Left ventricle myocardium inferior (tissue), 1 donor: ENCODE measurements around the gene SYTL2. TPM values are rescaled to one million over a fixed set of nuclear protein-coding genes. Genes with fewer than 3 reads are reported as not detected.

Experiments used
- DNase-seq: peaks from one replicate; pipeline ENCODE4 v3.0.0-alpha.2; 2020
- H3K27ac ChIP-seq: fragments of 200-600 bp; replicated peaks from 2 replicates; pipeline ENCODE4 v1.8.0; 2021
- H3K27me3 ChIP-seq: fragments of 200-600 bp; 2 replicates; pipeline ENCODE4 v1.8.0; 2021; ENCODE audit warnings: low read depth
- H3K36me3 ChIP-seq: fragments of 200-600 bp; 2 replicates; pipeline ENCODE4 v1.8.0; 2021
- H3K4me1 ChIP-seq: fragments of 200-600 bp; 2 replicates; pipeline ENCODE4 v1.8.0; 2021
- H3K4me3 ChIP-seq: fragments of 200-600 bp; 2 replicates; pipeline ENCODE4 v1.8.0; 2021; ENCODE audit warnings: mild to moderate bottlenecking, moderate library complexity
- H3K9me3 ChIP-seq: fragments of 200-600 bp; replicated peaks from 2 replicates; pipeline ENCODE4 v1.8.0; 2021
- CTCF ChIP-seq: fragments of 200-600 bp; IDR thresholded peaks from 2 replicates; pipeline ENCODE4 v1.8.0; 2021; ENCODE audit warnings: antibody characterized with exemption, mild to moderate bottlenecking, borderline replicate concordance
- intact Hi-C: fragments of 100-400 bp; cut with micrococcal nuclease; formaldehyde crosslinking; loops from one replicate; pipeline ENCODE4 v1.11.0; 2022
- total RNA-seq: library from RNA; stranded (reverse); fragmentation: NEBNext Ultra II Directional; extraction: Animal tissue kit (Norgen Biotek cat#: 25700); gene quantifications from one replicate; pipeline ENCODE4 v1.2.1, GENCODE V29; 2021
- donor health status: DM: no; HTN: yes; CAD: no; lungs with severe emphysema.

SYTL2 gene
- total RNA-seq, 1 donor from 2014 or later: 3.8 TPM

GRCh38 chr11:85718126-85718943 is 92.6 kb downstream of the SYTL2 start:
- peak overlapping the region; percentile 73 for H3K27ac ChIP-seq
- intact Hi-C loops: no loop called here
- DNase-seq: no peak
- no peaks in the 10 kb centered on the region for H3K9me3 ChIP-seq
- H3K4me1 ChIP-seq: peaks cover 13% of the 10 kb centered on the region
- H3K36me3 ChIP-seq: no peaks in the 10 kb centered on the region
- peak overlapping the region; percentile 46 for H3K4me3 ChIP-seq
- no peak for TF ChIP-seq CTCF
- no peaks in the 10 kb centered on the region for H3K27me3 ChIP-seq

GRCh38 chr11:85717429-85717828 is 93.5 kb downstream of the SYTL2 start:
- H3K4me3 ChIP-seq: no peak overlapping the region
- H3K9me3 ChIP-seq: no peaks in the 10 kb centered on the region
- H3K36me3 ChIP-seq: no peaks in the 10 kb centered on the region
- DNase-seq: no peak
- no peaks in the 10 kb centered on the region for H3K27me3 ChIP-seq
- peaks cover 13% of the 10 kb centered on the region for H3K4me1 ChIP-seq
- peak overlapping the region; percentile 73 for H3K27ac ChIP-seq
- TF ChIP-seq CTCF: no peak
- intact Hi-C loops: no loop called here

GRCh38 chr11:85712953-85713352 is 98.0 kb downstream of the SYTL2 start:
- TF ChIP-seq CTCF: no peak
- Histone ChIP-seq H3K27ac (no peak overlapping the region), H3K9me3 (no peaks in the 10 kb centered on the region), H3K36me3 (no peaks in the 10 kb centered on the region), H3K4me3 (no peak overlapping the region), H3K4me1 (no peaks in the 10 kb centered on the region), H3K27me3 (no peaks in the 10 kb centered on the region)
- intact Hi-C loops: no loop called here
- DNase-seq: no peak

- no peaks in the 10 kb centered on the region for H3K9me3 ChIP-seq
- DNase-seq: no peak
- intact Hi-C loops: no loop called here
These were observed 100.0 kb downstream of the SYTL2 start for GRCh38 chr11:85710917-85711316.

GRCh38 chr11:85709941-85710702 is 100.8 kb downstream of the SYTL2 start:
- Histone ChIP-seq H3K27me3 (no peaks in the 10 kb centered on the region), H3K9me3 (no peaks in the 10 kb centered on the region), H3K36me3 (no peaks in the 10 kb centered on the region), H3K27ac (no peak overlapping the region), H3K4me3 (no peak overlapping the region), H3K4me1 (no peaks in the 10 kb centered on the region)
- intact Hi-C loops: no loop called here
- TF ChIP-seq CTCF: no peak
- DNase-seq: no peak

More at GRCh38 chr11:85710917-85711316, 100.0 kb downstream of the SYTL2 start:
- Histone ChIP-seq H3K4me3 (no peak overlapping the region), H3K4me1 (no peaks in the 10 kb centered on the region), H3K27ac (no peak overlapping the region), H3K27me3 (no peaks in the 10 kb centered on the region), H3K36me3 (no peaks in the 10 kb centered on the region)
- no peak for TF ChIP-seq CTCF
